Endothelial cell of umbilical vein (primary cell): ENCODE data around the gene LPAR3. TPM values are rescaled to one million over a fixed set of nuclear protein-coding genes. Genes with fewer than 3 reads are reported as not detected.

Experiments
- BruUV-seq: library from RNA; stranded (reverse); fragments of 400-500 nt; replicated peaks from 2 replicates; lab custom pipeline; 2021; lab: Mats Ljungman, UMichigan
- CTCF ChIA-PET: fragments of 300-600, 350-600 bp; sonication (Branson Sonifier 250); formaldehyde crosslinking; loops from one replicate; lab custom pipeline; 2021; ENCODE audit warnings: antibody characterized with exemption, inconsistent platforms; lab: Charles Lee
- POLR2A ChIA-PET: fragments of 300-600, 350-600 bp; sonication (Branson Sonifier 250); formaldehyde crosslinking; loops from one replicate; lab custom pipeline; 2021; ENCODE audit warnings: antibody characterized with exemption, inconsistent platforms; lab: Charles Lee
- DNase-seq: peaks from one replicate; pipeline ENCODE4 v3.0.0-alpha.2; 2011; ENCODE audit warnings: low read depth, low spot score
- FAIRE-seq: peaks from 2 replicates; lab custom pipeline; 2011; peaks lifted over from hg19 to GRCh38; lab: Jason Lieb, UNC
- H2AFZ ChIP-seq: 2 replicates; pipeline ENCODE4 v1.6.0; 2012; ENCODE audit warnings: low read depth, low read length, control low read depth, inconsistent platforms
- H3K27ac ChIP-seq: 2 replicates; pipeline ENCODE4 v1.5.1; 2011; ENCODE audit warnings: low read depth, mild to moderate bottlenecking, control low read depth, low read length, moderate library complexity; ENCODE audit not compliant: insufficient read depth
- H3K27me3 ChIP-seq, 2 experiments: 2 replicates each; pipeline versions ENCODE4 v1.6.0 to v1.6.1; 2011; ENCODE audit warnings: low read length in 2 of 2, mixed read lengths in 1 of 2; ENCODE audit not compliant: control insufficient read depth in 2 of 2, insufficient read depth in 2 of 2
- H3K36me3 ChIP-seq, 2 experiments: 2 replicates in 1 of 2; 3 replicates in 1 of 2; pipeline ENCODE4 v1.5.1; 2011; ENCODE audit warnings: low read length in 2 of 2, mild to moderate bottlenecking in 1 of 2, moderate library complexity in 1 of 2; ENCODE audit not compliant: control insufficient read depth in 2 of 2, insufficient read depth in 2 of 2; ENCODE audit errors: extremely low read depth in 1 of 2
- H3K4me1 ChIP-seq: 3 replicates; pipeline ENCODE4 v1.5.1; 2011; ENCODE audit warnings: mild to moderate bottlenecking, low read length; ENCODE audit not compliant: control insufficient read depth, insufficient read depth; ENCODE audit errors: extremely low read depth
- H3K4me2 ChIP-seq: 2 replicates; pipeline ENCODE4 v1.6.1; 2011; ENCODE audit warnings: low read length, control low read depth, mixed read lengths; ENCODE audit not compliant: insufficient read depth
- H3K4me3 ChIP-seq, 3 experiments: fragments of 200-600 bp in 1 of 3; sonication (generic), shearing (Covaris generic) in 1 of 3; replicated peaks in 1 of 3; 2 replicates each; pipeline ENCODE4 v1.5.1; 2011 to 2016; ENCODE audit warnings: control low read depth in 3 of 3, low read length in 3 of 3, mild to moderate bottlenecking in 2 of 3, inconsistent platforms in 1 of 3, low read depth in 1 of 3, moderate library complexity in 1 of 3; ENCODE audit not compliant: insufficient read depth in 1 of 3
- H3K79me2 ChIP-seq: 2 replicates; pipeline ENCODE4 v1.6.0; 2012; ENCODE audit warnings: low read length, inconsistent platforms; ENCODE audit not compliant: control insufficient read depth, insufficient read depth
- H3K9ac ChIP-seq: replicated peaks from 2 replicates; pipeline ENCODE3; 2011; ENCODE audit warnings: low read length, control low read depth; ENCODE audit not compliant: insufficient read depth; ENCODE audit errors: extremely low read depth
- H3K9me1 ChIP-seq: replicated peaks from 3 replicates; pipeline ENCODE4 v1.6.0; 2011; ENCODE audit warnings: mild to moderate bottlenecking, low read length; ENCODE audit not compliant: control insufficient read depth, insufficient read depth; ENCODE audit errors: extremely low read depth
- H3K9me3 ChIP-seq: replicated peaks from 2 replicates; pipeline ENCODE4 v1.5.1; 2012; ENCODE audit warnings: low read length, inconsistent platforms; ENCODE audit not compliant: control insufficient read depth, insufficient read depth
- H4K20me1 ChIP-seq: replicated peaks from 2 replicates; pipeline ENCODE3; 2011; ENCODE audit warnings: mild to moderate bottlenecking, low read length; ENCODE audit not compliant: control insufficient read depth, insufficient read depth; ENCODE audit errors: extremely low read depth
- EZH2 ChIP-seq: IDR thresholded peaks from 2 replicates; pipeline ENCODE4 v1.6.1; 2012; ENCODE audit warnings: borderline replicate concordance, low read depth, mild to moderate bottlenecking, moderate library complexity, low read length, inconsistent platforms; ENCODE audit not compliant: severe bottlenecking
- FOS ChIP-seq: IDR thresholded peaks from 2 replicates; pipeline ENCODE4 v1.6.1; 2011; ENCODE audit warnings: mild to moderate bottlenecking, low read length, moderate library complexity, borderline replicate concordance; ENCODE audit not compliant: insufficient read depth
- GATA2 ChIP-seq: IDR thresholded peaks from 2 replicates; pipeline ENCODE4 v1.7.0; 2011; ENCODE audit warnings: low read depth, mild to moderate bottlenecking, moderate library complexity, mixed read lengths, low read length; ENCODE audit not compliant: insufficient read length, insufficient read depth
- JUN ChIP-seq: IDR thresholded peaks from 2 replicates; pipeline ENCODE4 v1.6.1; 2011; ENCODE audit warnings: borderline replicate concordance, low read depth; ENCODE audit not compliant: insufficient read length, insufficient read depth
- MYC ChIP-seq: IDR thresholded peaks from one replicate; pipeline ENCODE4 v1.6.1; 2011; ENCODE audit warnings: mild to moderate bottlenecking, low read depth, low read length
- POLR2A ChIP-seq: IDR thresholded peaks from 2 replicates; pipeline ENCODE4 v1.6.1; 2012; ENCODE audit warnings: low read depth, mild to moderate bottlenecking, control low read depth, low read length
- POLR2AphosphoS5 ChIP-seq: IDR thresholded peaks from 2 replicates; pipeline ENCODE4 v1.6.1; 2012; ENCODE audit warnings: low read depth, mild to moderate bottlenecking, control low read depth, low read length, moderate library complexity; ENCODE audit not compliant: insufficient read depth
- dilution Hi-C: fragments of 300-500 bp; cut with MboI; formaldehyde crosslinking; loops from one replicate; pipeline ENCODE4 v1.15.0; 2019; ENCODE audit warnings: low sequenced_read_pairs; ENCODE audit not compliant: extremely low pct_ligation_motif_present
- intact Hi-C: fragments of 100-400 bp; cut with micrococcal nuclease; formaldehyde crosslinking; loops from one replicate; pipeline ENCODE4 v1.10.0; 2022
- polyA plus RNA-seq, 4 experiments: library from polyadenylated mRNA; depleted of rRNA in 3 of 4; stranded (reverse) in 3 of 4; unstranded in 1 of 4; fragments of >200 nt; gene quantifications; 2 replicates each; pipeline versions ENCODE4 v1.2.1 to v1.2.3, GENCODE V29; 2011 to 2012; ENCODE audit warnings: missing spikeins in 1 of 4
- total RNA-seq: library from RNA; stranded (reverse); gene quantifications from 2 replicates; pipeline ENCODE4 v1.2.3, GENCODE V29; 2021
- TF ChIP-seq, protein P1 (sequence below): IDR thresholded peaks from 2 replicates; pipeline ENCODE4 v1.6.1; 2011; ENCODE audit not compliant: insufficient read depth, insufficient read length
- TF ChIP-seq, protein P2 (sequence below), 2 donors: IDR thresholded peaks; 1 replicate in 1 of 2; 2 replicates in 1 of 2; pipeline ENCODE4 v1.5.1; 2011; ENCODE audit warnings: low read length in 2 of 2, mild to moderate bottlenecking in 2 of 2, moderate library complexity in 2 of 2, control low read depth in 1 of 2, inconsistent platforms in 1 of 2, low read depth in 1 of 2; ENCODE audit not compliant: insufficient read depth in 1 of 2; ENCODE audit errors: extremely low read depth in 1 of 2

The LPAR3 gene
- total and polyA plus RNA-seq, 2 donors (not counting 3 experiments of a cell fraction or from before 2014, with no cell fraction given), result not detected

DNA sequence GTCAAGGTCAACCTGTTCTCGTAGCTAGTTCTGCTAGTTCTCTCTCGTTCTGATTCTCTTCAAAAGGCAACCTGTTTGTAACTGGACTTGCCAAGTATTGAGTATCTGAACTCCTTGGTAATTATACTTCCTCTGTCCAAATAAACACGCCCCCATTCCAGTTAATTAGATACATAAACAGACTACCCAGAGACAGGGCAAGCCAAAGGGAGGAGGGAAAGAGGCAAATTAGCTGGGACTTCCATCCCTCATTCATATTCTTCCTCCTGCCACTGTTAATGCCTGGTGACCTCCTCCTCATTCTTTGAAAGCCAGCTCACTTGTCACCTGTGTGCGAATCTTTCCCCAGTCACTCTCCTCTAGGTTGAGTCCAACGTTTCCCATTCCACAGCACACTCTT is 62.9 kb downstream of the LPAR3 start:
- ChIA-PET POLR2A (no interaction called here), CTCF (no interaction called here)
- dilution Hi-C loops, result no loop called here
- FAIRE-seq (no peak), DNase-seq (no peak)
- Histone ChIP-seq H4K20me1 (no peaks in the 10 kb centered on the region), H3K9ac (no peak overlapping the region), H3K27me3 (peaks cover 4 to 6% of the 10 kb centered on the region in 2 experiments), H3K27ac (no peak overlapping the region), H3K36me3 (no peaks in the 10 kb centered on the region), H3K4me3 (no peak overlapping the region), H3K9me1 (no peaks in the 10 kb centered on the region), H3K4me2 (no peak overlapping the region), H3K9me3 (no peaks in the 10 kb centered on the region), H2AFZ (no peak overlapping the region), H3K4me1 (peaks cover 7% of the 10 kb centered on the region), H3K79me2 (no peaks in the 10 kb centered on the region)
- intact Hi-C loops, result no loop called here
- TF ChIP-seq JUN, result no peak
- TF ChIP-seq MYC, result no peak
- no peak for TF ChIP-seq FOS
- TF ChIP-seq, protein P1, sequence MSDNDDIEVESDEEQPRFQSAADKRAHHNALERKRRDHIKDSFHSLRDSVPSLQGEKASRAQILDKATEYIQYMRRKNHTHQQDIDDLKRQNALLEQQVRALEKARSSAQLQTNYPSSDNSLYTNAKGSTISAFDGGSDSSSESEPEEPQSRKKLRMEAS, result no peak
- TF ChIP-seq POLR2A, result no peak
- no peak for TF ChIP-seq EZH2
- no peak for TF ChIP-seq POLR2AphosphoS5
- TF ChIP-seq GATA2, result no peak
- TF ChIP-seq, protein P2, sequence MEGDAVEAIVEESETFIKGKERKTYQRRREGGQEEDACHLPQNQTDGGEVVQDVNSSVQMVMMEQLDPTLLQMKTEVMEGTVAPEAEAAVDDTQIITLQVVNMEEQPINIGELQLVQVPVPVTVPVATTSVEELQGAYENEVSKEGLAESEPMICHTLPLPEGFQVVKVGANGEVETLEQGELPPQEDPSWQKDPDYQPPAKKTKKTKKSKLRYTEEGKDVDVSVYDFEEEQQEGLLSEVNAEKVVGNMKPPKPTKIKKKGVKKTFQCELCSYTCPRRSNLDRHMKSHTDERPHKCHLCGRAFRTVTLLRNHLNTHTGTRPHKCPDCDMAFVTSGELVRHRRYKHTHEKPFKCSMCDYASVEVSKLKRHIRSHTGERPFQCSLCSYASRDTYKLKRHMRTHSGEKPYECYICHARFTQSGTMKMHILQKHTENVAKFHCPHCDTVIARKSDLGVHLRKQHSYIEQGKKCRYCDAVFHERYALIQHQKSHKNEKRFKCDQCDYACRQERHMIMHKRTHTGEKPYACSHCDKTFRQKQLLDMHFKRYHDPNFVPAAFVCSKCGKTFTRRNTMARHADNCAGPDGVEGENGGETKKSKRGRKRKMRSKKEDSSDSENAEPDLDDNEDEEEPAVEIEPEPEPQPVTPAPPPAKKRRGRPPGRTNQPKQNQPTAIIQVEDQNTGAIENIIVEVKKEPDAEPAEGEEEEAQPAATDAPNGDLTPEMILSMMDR (IDR thresholded peaks at IDR 0.05; ENCODE audit: extremely low read depth in 1 of 2, insufficient read depth in 1 of 2, low read depth in 1 of 2, low read length in 2 of 2), result no peak
- BruUV-seq, result no TSS peak
